Measurements from ENCODE around the gene PGM3. TPM values are rescaled to one million over a fixed set of nuclear protein-coding genes. Genes with fewer than 3 reads are reported as not detected.

The PGM3 gene
- polyA plus RNA-seq, 3 donors, result 4.0 to 4.8 (median 4.6) TPM

DNA sequence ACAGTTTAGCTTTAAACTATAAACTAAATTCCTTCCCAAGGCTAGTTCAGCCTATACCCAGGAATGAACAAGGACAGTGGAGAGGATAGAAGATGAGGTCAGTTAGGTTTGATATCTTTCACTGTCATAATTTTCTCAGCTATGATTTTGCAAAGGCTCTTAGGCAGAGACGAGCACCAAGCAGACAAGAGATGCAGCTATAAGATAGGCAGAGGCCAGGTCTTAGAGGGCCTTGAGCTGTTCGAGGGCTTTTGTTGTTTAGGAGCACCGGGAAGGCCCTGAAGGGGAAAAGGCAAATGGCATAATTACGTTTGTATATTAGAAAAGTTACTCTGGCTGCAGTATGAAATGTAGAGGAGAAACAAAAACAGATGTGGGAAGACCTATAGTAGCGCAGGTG is 65.8 kb downstream of the PGM3 start:
- H3K79me2 ChIP-seq (ENCODE audit: insufficient read depth, low read length), result no peaks in the 10 kb centered on the region
- no peaks in the 10 kb centered on the region for H3K4me1 ChIP-seq (ENCODE audit: control insufficient read depth in 1 of 2, insufficient read depth in 2 of 2, low read length in 2 of 2)
- Mint-ChIP-seq H3K9me3 (no peaks in the 10 kb centered on the region), H3K36me3 (peaks cover 76 to 83% of the 10 kb centered on the region in 2 donors), H3K27me3 (ENCODE audit: low read depth in 3 of 3) (no peaks in the 10 kb centered on the region), H3K4me1 (peaks cover 5% of the 10 kb centered on the region), H3K4me3 (no peak overlapping the region), H3K27ac (no peak overlapping the region)
- no peak overlapping the region for H2AFZ ChIP-seq (ENCODE audit: insufficient read depth, low read depth, low read length, poor library complexity, severe bottlenecking)
- H3K27me3 ChIP-seq (ENCODE audit: control insufficient read depth in 2 of 2, insufficient read depth in 2 of 2, low read length in 2 of 2), result no peaks in the 10 kb centered on the region
- peaks cover 80 to 97% of the 10 kb centered on the region in 2 donors for H3K36me3 ChIP-seq (replicated peaks in 1 of 2; ENCODE audit: control insufficient read depth in 1 of 2, insufficient read depth in 2 of 2, low read length in 2 of 2)
- H3K27ac ChIP-seq (ENCODE audit: low read depth in 1 of 2, low read length in 2 of 2), result no peak overlapping the region
- no peaks in the 10 kb centered on the region for H3K9me3 ChIP-seq (replicated peaks in 1 of 2; ENCODE audit: control insufficient read depth in 1 of 2, insufficient read depth in 1 of 2, low read length in 2 of 2)
- no peaks in the 10 kb centered on the region for H4K20me1 ChIP-seq (ENCODE audit: insufficient read depth, low read length)
- WGBS (ENCODE audit: insufficient coverage), result 98% methylated on average over 5 of the region's 5 CpGs
- intact Hi-C loops (cut with micrococcal nuclease), result no loop called here
- H3K4me2 ChIP-seq (replicated peaks; ENCODE audit: extremely low read depth, low read length, poor library complexity, severe bottlenecking), result no peak overlapping the region
- no peak overlapping the region for H3K9ac ChIP-seq (ENCODE audit: insufficient read depth, low read length, poor library complexity, severe bottlenecking)
- no peak overlapping the region for H3K4me3 ChIP-seq (replicated peaks in 1 of 3; ENCODE audit: low read depth in 2 of 3, low read length in 3 of 3)
- TF ChIP-seq CTCF (IDR thresholded peaks at IDR 0.05), result no peak
- DNase-seq, result no peak

- no peak for DNase-seq
- no peaks in the 10 kb centered on the region for H3K27me3 ChIP-seq (ENCODE audit: control insufficient read depth in 2 of 2, insufficient read depth in 2 of 2, low read length in 2 of 2)
- peaks cover 80 to 97% of the 10 kb centered on the region in 2 donors for H3K36me3 ChIP-seq (replicated peaks in 1 of 2; ENCODE audit: control insufficient read depth in 1 of 2, insufficient read depth in 2 of 2, low read length in 2 of 2)
- no peak overlapping the region for H2AFZ ChIP-seq (ENCODE audit: insufficient read depth, low read depth, low read length, poor library complexity, severe bottlenecking)
- no peaks in the 10 kb centered on the region for H3K9me3 Mint-ChIP-seq
- H3K27ac Mint-ChIP-seq, result no peak overlapping the region
- no peak overlapping the region for H3K4me3 ChIP-seq (replicated peaks in 1 of 3; ENCODE audit: low read depth in 2 of 3, low read length in 3 of 3)
- no peaks in the 10 kb centered on the region for H3K79me2 ChIP-seq (ENCODE audit: insufficient read depth, low read length)
- H3K4me1 ChIP-seq (ENCODE audit: control insufficient read depth in 1 of 2, insufficient read depth in 2 of 2, low read length in 2 of 2), result no peaks in the 10 kb centered on the region
- peaks cover 5% of the 10 kb centered on the region for H3K4me1 Mint-ChIP-seq
- TF ChIP-seq CTCF (IDR thresholded peaks at IDR 0.05), result no peak
- no peak overlapping the region for H3K9ac ChIP-seq (ENCODE audit: insufficient read depth, low read length, poor library complexity, severe bottlenecking)
- H3K36me3 Mint-ChIP-seq, result peaks cover 72 to 81% of the 10 kb centered on the region in 2 donors
- 94% methylated on average over 3 of the region's 5 CpGs for WGBS (ENCODE audit: insufficient coverage)
- H3K9me3 ChIP-seq (replicated peaks in 1 of 2; ENCODE audit: control insufficient read depth in 1 of 2, insufficient read depth in 1 of 2, low read length in 2 of 2), result no peaks in the 10 kb centered on the region
- H3K4me2 ChIP-seq (replicated peaks; ENCODE audit: extremely low read depth, low read length, poor library complexity, severe bottlenecking), result no peak overlapping the region
- H3K4me3 Mint-ChIP-seq, result no peak overlapping the region
- H4K20me1 ChIP-seq (ENCODE audit: insufficient read depth, low read length), result no peaks in the 10 kb centered on the region
- intact Hi-C loops (cut with micrococcal nuclease), result no loop called here
- no peaks in the 10 kb centered on the region for H3K27me3 Mint-ChIP-seq (ENCODE audit: low read depth in 3 of 3)
- H3K27ac ChIP-seq (ENCODE audit: low read depth in 1 of 2, low read length in 2 of 2), result no peak overlapping the region
These were observed 66.3 kb downstream of the PGM3 start for GRCh38 chr6:83126807-83127206.

All from CD14-positive monocyte (primary cell).